Measurements from ENCODE around the gene CACNA1B.

- no peak for TF ChIP-seq CTCF (IDR thresholded peaks at IDR 0.05)
- TF ChIP-seq POLR2AphosphoS5 (IDR thresholded peaks at IDR 0.05), result no peak
- TF ChIP-seq POLR2A (IDR thresholded peaks at IDR 0.05), result no peak
- no peak for TF ChIP-seq EP300 (IDR thresholded peaks at IDR 0.05)
Observed at GRCh38 chr9:138082918-138083636, 205.5 kb downstream of the CACNA1B start.

All from suprapubic skin (tissue), 4 donors.